ENCODE data around the gene SLC3A2. TPM values are rescaled to one million over a fixed set of nuclear protein-coding genes. Genes with fewer than 3 reads are reported as not detected.
A peak's percentile ranks its signal among the peaks of the same experiment; 100 is the strongest.

Gene SLC3A2
- polyA plus RNA-seq, 1 donor = 182 TPM

DNA sequence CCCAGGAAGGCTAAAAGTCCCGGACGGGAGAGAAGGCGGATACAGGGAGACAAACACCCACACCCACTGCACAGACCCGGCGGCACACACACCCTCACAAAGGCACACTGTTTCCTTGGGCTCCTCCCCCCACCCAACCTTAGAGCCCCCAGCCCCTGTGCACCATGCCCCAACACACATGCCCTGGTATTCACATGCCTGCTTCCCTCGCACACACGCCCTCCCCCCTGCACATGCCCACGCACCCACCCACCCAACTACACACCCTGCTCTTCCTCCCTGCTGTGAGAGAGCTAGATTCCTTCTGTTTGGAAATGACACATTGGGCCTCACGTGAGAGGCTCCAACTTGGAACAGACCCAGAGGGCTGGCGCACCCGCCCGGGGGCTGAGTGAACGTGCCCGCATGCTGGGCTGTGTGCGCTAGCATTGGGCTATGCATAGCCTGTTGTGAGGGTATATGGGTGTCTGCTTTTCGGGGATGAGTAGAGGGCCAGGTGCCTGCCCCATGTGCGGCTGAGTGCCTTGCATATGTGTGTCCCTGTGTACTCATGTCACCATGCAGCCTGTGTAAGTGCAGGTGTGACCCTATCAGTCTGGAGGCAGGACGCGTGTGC is 41.0 kb downstream of the SLC3A2 start:
- H3K36me3 ChIP-seq (ENCODE audit: control insufficient read depth, insufficient read depth, low read length) = no peaks in the 10 kb centered on the region
- H3K27me3 ChIP-seq (ENCODE audit: control insufficient read depth, insufficient read depth, low read length) = peaks cover 58% of the 10 kb centered on the region
- H3K4me1 ChIP-seq (ENCODE audit: control insufficient read depth, insufficient read depth, low read length) = peaks cover 24% of the 10 kb centered on the region
- H3K9me3 ChIP-seq (ENCODE audit: control insufficient read depth, low read depth, low read length) = peaks cover 18% of the 10 kb centered on the region
- 30% methylated on average over 2 of the region's 19 CpGs for WGBS (ENCODE audit: insufficient coverage, low lambda C conversion rate)
- peak in 1 of 2 donors; percentile 59 for DNase-seq
- no peak overlapping the region for H3K27ac ChIP-seq (ENCODE audit: low read length)
- no peak overlapping the region for H3K4me3 ChIP-seq (ENCODE audit: low read length)

- Histone ChIP-seq H3K27me3 (ENCODE audit: control insufficient read depth, insufficient read depth, low read length) (peaks cover 63% of the 10 kb centered on the region), H3K4me1 (ENCODE audit: control insufficient read depth, insufficient read depth, low read length) (peaks cover 29% of the 10 kb centered on the region), H3K27ac (ENCODE audit: low read length) (no peak overlapping the region), H3K4me3 (ENCODE audit: low read length) (no peak overlapping the region), H3K9me3 (ENCODE audit: control insufficient read depth, low read depth, low read length) (peaks cover 21% of the 10 kb centered on the region), H3K36me3 (ENCODE audit: control insufficient read depth, insufficient read depth, low read length) (no peaks in the 10 kb centered on the region)
- peak in 1 of 2 donors; percentile 46 for DNase-seq
- WGBS (ENCODE audit: insufficient coverage, low lambda C conversion rate) = no CpG with 5 or more reads among the region's 4 CpGs
Observed at GRCh38 chr11:62922189-62922589, 41.5 kb downstream of the SLC3A2 start.

DNA sequence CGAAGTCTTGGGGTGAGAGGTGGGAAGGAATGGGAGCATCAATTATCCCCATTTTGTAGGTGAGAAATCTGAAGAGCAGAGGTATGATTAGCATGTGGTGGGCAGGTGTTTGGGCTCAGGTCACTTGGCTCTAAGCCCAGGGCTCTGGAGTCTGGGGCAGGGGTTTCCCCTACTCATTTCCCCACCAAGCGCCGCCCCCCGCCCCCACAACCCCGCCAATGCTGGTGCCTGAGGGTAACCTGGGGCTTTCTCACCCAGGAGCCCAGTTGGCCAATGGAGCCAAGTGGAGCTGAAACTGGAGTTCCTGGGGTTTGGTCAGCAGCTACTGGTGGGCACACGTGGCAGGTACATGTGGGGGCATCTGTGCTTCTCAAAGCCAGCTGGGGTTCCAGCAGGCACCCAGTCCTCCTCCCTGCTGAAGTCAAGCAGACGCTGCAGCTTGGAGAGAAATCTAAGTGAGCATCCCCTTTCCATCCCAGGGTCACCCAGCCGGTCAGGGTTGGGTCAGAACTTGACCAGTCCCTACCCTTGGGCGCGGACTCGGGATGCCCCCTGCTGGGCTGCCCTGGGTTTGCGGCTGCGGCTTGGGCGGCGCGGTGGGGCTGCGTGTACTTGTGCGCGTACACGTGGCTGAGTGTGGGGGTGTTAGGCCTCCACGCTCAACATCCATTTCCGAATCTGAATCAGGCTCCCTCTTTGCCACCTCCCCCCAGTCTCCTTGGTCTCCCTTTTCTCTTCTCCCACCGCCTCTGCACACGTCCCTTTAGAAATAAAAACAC is 42.1 kb downstream of the SLC3A2 start:
- Histone ChIP-seq H3K4me1 (ENCODE audit: control insufficient read depth, insufficient read depth, low read length) (peaks cover 29% of the 10 kb centered on the region), H3K27ac (ENCODE audit: low read length) (no peak overlapping the region), H3K27me3 (ENCODE audit: control insufficient read depth, insufficient read depth, low read length) (peaks cover 70% of the 10 kb centered on the region), H3K36me3 (ENCODE audit: control insufficient read depth, insufficient read depth, low read length) (no peaks in the 10 kb centered on the region), H3K9me3 (ENCODE audit: control insufficient read depth, low read depth, low read length) (peaks cover 21% of the 10 kb centered on the region), H3K4me3 (ENCODE audit: low read length) (no peak overlapping the region)
- WGBS (ENCODE audit: insufficient coverage, low lambda C conversion rate) = no CpG with 5 or more reads among the region's 24 CpGs
- no peak for DNase-seq

DNA sequence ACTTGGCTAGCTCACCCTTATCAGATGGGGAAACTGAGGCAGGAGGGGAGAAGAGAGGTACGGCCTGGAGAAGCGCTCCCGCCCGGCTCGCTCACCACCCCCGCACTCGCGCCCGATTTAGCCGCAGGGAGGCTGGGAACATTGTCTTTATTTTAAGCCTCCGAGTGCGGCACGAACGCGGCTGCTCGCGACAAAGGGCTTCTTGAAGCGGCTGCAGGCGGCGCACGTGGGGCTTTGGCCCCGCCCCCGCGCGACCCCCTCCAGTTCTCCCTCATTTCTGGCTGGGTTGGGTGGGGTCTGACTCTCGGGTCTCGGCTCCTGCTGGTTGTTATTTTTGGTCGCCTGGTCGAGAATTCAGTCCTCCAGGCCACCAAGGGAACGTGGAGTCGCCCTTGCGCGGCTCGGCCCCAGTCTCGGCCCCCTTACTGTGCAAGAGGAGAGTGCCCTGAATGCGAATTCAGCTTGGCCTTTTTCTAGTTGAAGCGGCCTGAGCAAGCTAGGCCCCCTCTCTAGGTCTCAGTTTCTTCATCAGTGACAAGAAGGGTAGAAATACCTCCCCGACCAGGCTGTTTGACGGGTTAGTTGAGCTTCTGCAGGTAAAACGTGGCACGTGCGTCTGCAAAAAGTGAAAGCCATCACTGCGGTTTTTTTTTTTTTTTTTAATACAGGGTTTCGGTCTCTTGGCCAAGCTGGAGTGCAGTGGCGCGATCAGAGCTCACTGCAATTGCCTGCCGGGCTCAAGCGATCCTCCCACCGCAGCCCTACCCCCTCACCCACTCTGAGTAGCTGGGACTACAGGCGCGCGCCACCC is 43.1 kb downstream of the SLC3A2 start:
- Histone ChIP-seq H3K27ac (ENCODE audit: low read length) (no peak overlapping the region), H3K4me3 (ENCODE audit: low read length) (peak overlapping the region; percentile 10), H3K36me3 (ENCODE audit: control insufficient read depth, insufficient read depth, low read length) (no peaks in the 10 kb centered on the region), H3K9me3 (ENCODE audit: control insufficient read depth, low read depth, low read length) (peaks cover 21% of the 10 kb centered on the region), H3K4me1 (ENCODE audit: control insufficient read depth, insufficient read depth, low read length) (peaks cover 29% of the 10 kb centered on the region), H3K27me3 (ENCODE audit: control insufficient read depth, insufficient read depth, low read length) (peaks cover 76% of the 10 kb centered on the region)
- WGBS (ENCODE audit: insufficient coverage, low lambda C conversion rate) = no CpG with 5 or more reads among the region's 52 CpGs
- DNase-seq = peak in 1 of 2 donors; percentile 44

GRCh38 chr11:62925308-62925707 is 44.6 kb downstream of the SLC3A2 start:
- Histone ChIP-seq H3K27me3 (ENCODE audit: control insufficient read depth, insufficient read depth, low read length) (peaks cover 72% of the 10 kb centered on the region), H3K27ac (ENCODE audit: low read length) (no peak overlapping the region), H3K36me3 (ENCODE audit: control insufficient read depth, insufficient read depth, low read length) (no peaks in the 10 kb centered on the region), H3K4me3 (ENCODE audit: low read length) (no peak overlapping the region), H3K9me3 (ENCODE audit: control insufficient read depth, low read depth, low read length) (peaks cover 21% of the 10 kb centered on the region), H3K4me1 (ENCODE audit: control insufficient read depth, insufficient read depth, low read length) (peaks cover 29% of the 10 kb centered on the region)
- WGBS (ENCODE audit: insufficient coverage, low lambda C conversion rate) = no CpG with 5 or more reads among the region's 14 CpGs
- DNase-seq = no peak

- Histone ChIP-seq H3K4me1 (ENCODE audit: control insufficient read depth, insufficient read depth, low read length) (peaks cover 32% of the 10 kb centered on the region), H3K36me3 (ENCODE audit: control insufficient read depth, insufficient read depth, low read length) (no peaks in the 10 kb centered on the region), H3K27me3 (ENCODE audit: control insufficient read depth, insufficient read depth, low read length) (peaks cover 71% of the 10 kb centered on the region), H3K27ac (ENCODE audit: low read length) (no peak overlapping the region), H3K4me3 (ENCODE audit: low read length) (peak overlapping the region; percentile 19), H3K9me3 (ENCODE audit: control insufficient read depth, low read depth, low read length) (peaks cover 21% of the 10 kb centered on the region)
- DNase-seq = peak in 1 of 2 donors; percentile 27
- no CpG with 5 or more reads among the region's 71 CpGs for WGBS (ENCODE audit: insufficient coverage, low lambda C conversion rate)
Observed at GRCh38 chr11:62925745-62926679, 45.3 kb downstream of the SLC3A2 start.

DNA sequence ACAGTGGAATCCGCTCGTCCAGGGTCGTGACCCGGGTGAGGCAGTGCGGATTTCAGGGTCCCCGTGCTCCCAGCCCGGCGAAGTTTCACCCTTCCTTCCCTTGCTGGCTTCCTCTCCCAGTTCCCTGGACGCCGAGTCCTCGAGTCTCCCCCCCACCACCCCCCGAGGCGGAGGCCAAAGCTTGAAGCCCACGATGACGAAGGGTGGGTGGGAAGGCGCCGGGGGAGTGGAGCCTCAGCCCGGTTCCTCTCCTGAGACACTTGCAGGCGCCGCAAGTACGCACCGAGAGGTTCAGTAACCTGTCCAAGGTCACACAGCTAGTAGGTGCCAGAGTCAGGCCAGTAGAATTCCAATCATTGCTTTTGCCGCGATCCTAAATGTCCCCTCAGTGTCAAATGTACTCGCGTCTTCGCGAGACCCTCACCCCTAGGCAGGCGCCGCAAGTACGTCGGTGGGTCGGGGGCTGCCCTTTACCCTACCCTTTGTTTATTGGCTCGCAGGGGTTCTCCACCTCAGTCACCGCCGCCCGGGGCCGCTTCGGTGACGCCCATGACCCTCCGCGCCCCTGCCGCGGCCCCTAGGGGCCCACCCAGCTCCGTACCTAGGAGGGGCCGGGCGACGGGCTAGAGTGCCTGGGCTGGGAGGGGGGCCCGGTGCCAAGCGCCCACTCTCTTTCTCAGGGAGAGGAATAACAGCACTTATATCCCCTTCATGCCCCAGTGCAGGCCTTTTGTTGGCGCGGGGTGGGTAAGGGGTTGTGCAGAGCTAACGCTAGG is 46.2 kb downstream of the SLC3A2 start:
- no CpG with 5 or more reads among the region's 53 CpGs for WGBS (ENCODE audit: insufficient coverage, low lambda C conversion rate)
- Histone ChIP-seq H3K27ac (ENCODE audit: low read length) (no peak overlapping the region), H3K4me1 (ENCODE audit: control insufficient read depth, insufficient read depth, low read length) (peaks cover 34% of the 10 kb centered on the region), H3K4me3 (ENCODE audit: low read length) (no peak overlapping the region), H3K36me3 (ENCODE audit: control insufficient read depth, insufficient read depth, low read length) (no peaks in the 10 kb centered on the region), H3K9me3 (ENCODE audit: control insufficient read depth, low read depth, low read length) (peaks cover 21% of the 10 kb centered on the region), H3K27me3 (ENCODE audit: control insufficient read depth, insufficient read depth, low read length) (peaks cover 65% of the 10 kb centered on the region)
- no peak for DNase-seq

DNA sequence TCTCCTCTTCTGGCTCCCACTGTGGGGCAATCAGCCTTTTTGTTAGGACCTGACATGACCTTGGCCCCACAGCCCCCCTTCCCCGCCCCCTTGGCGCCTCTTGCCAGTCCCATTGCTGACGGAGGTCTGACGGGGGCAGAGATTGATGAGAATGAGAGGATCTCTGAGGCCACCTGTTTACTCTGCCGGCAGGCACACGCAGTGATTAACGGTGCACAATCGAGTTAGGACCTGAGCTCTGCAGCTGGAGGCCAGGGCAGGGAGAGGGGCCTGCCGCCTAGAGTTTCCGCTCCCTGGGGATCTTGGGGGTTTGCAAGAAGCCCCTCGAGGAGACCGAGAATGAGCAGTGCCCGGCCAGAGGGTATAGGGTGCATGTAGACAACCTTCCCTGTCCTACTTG is 47.3 kb downstream of the SLC3A2 start:
- Histone ChIP-seq H3K27ac (ENCODE audit: low read length) (no peak overlapping the region), H3K9me3 (ENCODE audit: control insufficient read depth, low read depth, low read length) (peaks cover 19% of the 10 kb centered on the region), H3K27me3 (ENCODE audit: control insufficient read depth, insufficient read depth, low read length) (peaks cover 53% of the 10 kb centered on the region), H3K4me1 (ENCODE audit: control insufficient read depth, insufficient read depth, low read length) (peaks cover 31% of the 10 kb centered on the region), H3K36me3 (ENCODE audit: control insufficient read depth, insufficient read depth, low read length) (no peaks in the 10 kb centered on the region), H3K4me3 (ENCODE audit: low read length) (no peak overlapping the region)
- DNase-seq = peak in 1 of 2 donors; percentile 51
- WGBS (ENCODE audit: insufficient coverage, low lambda C conversion rate) = no CpG with 5 or more reads among the region's 13 CpGs

GRCh38 chr11:62930157-62930556 is 49.5 kb downstream of the SLC3A2 start:
- DNase-seq = no peak
- no peak overlapping the region for H3K4me3 ChIP-seq (ENCODE audit: low read length)
- peaks cover 23% of the 10 kb centered on the region for H3K4me1 ChIP-seq (ENCODE audit: control insufficient read depth, insufficient read depth, low read length)
- no peak overlapping the region for H3K27ac ChIP-seq (ENCODE audit: low read length)
- H3K9me3 ChIP-seq (ENCODE audit: control insufficient read depth, low read depth, low read length) = peaks cover 12% of the 10 kb centered on the region
- no CpG with 5 or more reads among the region's 4 CpGs for WGBS (ENCODE audit: insufficient coverage, low lambda C conversion rate)
- no peaks in the 10 kb centered on the region for H3K36me3 ChIP-seq (ENCODE audit: control insufficient read depth, insufficient read depth, low read length)
- H3K27me3 ChIP-seq (ENCODE audit: control insufficient read depth, insufficient read depth, low read length) = peaks cover 32% of the 10 kb centered on the region

Measured in large intestine (tissue), 3 donors.